Prostate gland (tissue), 2 donors: ENCODE data around the gene FNDC3B. TPM values are rescaled to one million over a fixed set of nuclear protein-coding genes. Genes with fewer than 3 reads are reported as not detected.

Experiments
- DNase-seq: peaks from one replicate; pipeline ENCODE4 v3.0.0-alpha.2; 2019; ENCODE audit warnings: low spot score
- H3K27ac ChIP-seq, 2 donors: fragments of 200-600 bp; sonication (generic); 2 replicates each; pipeline ENCODE4 v1.5.1; 2017 to 2019
- H3K27me3 ChIP-seq: fragments of 200-600 bp; sonication (generic); replicated peaks from 2 replicates; pipeline ENCODE4 v1.5.1; 2019; ENCODE audit not compliant: insufficient read depth
- H3K36me3 ChIP-seq, 2 donors: fragments of 200-600 bp; sonication (generic); 1 replicate in 1 of 2; 2 replicates in 1 of 2; pipeline versions ENCODE4 v1.5.1 to v1.8.1; 2017 to 2019
- H3K4me1 ChIP-seq: fragments of 200-600 bp; sonication (generic); replicated peaks from 2 replicates; pipeline ENCODE4 v1.5.1; 2019
- H3K4me3 ChIP-seq, 2 donors: fragments of 200-600 bp; sonication (generic); 2 replicates each; pipeline ENCODE4 v1.5.1; 2017 to 2019
- H3K9me3 ChIP-seq: fragments of 200-600 bp; sonication (generic); 2 replicates; pipeline ENCODE4 v1.5.1; 2017
- POLR2A ChIP-seq: fragments of 450-650 bp; IDR thresholded peaks from one replicate; pipeline ENCODE4 v1.6.1; 2016; ENCODE audit warnings: antibody characterized with exemption, mild to moderate bottlenecking
- POLR2AphosphoS5 ChIP-seq: sonication (generic); formaldehyde crosslinking; IDR thresholded peaks from one replicate; pipeline ENCODE4 v1.6.1; 2017; ENCODE audit warnings: antibody characterized with exemption
- WGBS: methylation state at CpG from one replicate; pipeline ENCODE4 v1.1.5; 2018; 5-methylcytosine and 5-hydroxymethylcytosine counted together
- intact Hi-C: fragments of 100-400 bp; cut with DNase I; formaldehyde crosslinking; loops from one replicate; pipeline ENCODE4 v1.14.2; 2022
- total RNA-seq, 2 donors: library from RNA; depleted of rRNA; stranded (reverse); fragments of >200 nt; gene quantifications; one replicate each; pipeline ENCODE4 v1.1.0, GENCODE V29; 2016
- TF ChIP-seq, protein P1 (sequence below), 4 experiments: fragments of 200-600 bp in 2 of 4; fragments of 450-650 bp in 2 of 4; sonication (generic) in 2 of 4; IDR thresholded peaks; 1 replicate in 3 of 4; 2 replicates in 1 of 4; pipeline ENCODE4 v1.5.1; 2016 to 2019; ENCODE audit warnings: antibody characterized with exemption in 4 of 4, mild to moderate bottlenecking in 2 of 4, moderate library complexity in 2 of 4

The FNDC3B gene
- total RNA-seq, 2 donors from 2014 or later = 35.9 to 62.4 TPM

DNA sequence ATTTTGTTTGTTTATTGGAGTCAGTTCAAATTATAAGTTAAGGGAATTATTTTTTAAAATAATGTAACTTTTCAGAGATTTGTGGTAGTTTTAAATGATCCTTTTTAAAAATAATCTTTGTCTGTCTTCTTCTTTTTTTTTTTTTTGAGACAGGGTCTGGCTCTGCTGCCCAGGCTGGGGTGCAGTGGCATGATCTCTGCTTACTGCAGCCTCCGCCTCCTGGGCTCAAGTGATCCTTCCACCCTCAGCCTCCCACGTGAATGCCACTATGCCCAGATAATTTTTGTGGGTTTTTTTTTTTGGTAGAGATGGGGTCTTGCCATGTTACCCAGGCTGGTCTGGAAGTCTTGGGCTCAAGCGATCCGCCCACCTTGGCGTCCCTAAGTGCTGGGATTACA is 12.6 kb downstream of the FNDC3B start:
- WGBS = 96% methylated on average over 5 of the region's 5 CpGs
- intact Hi-C loops = no loop called here
- Histone ChIP-seq H3K27ac (no peak overlapping the region), H3K4me1 (no peaks in the 10 kb centered on the region), H3K4me3 (no peak overlapping the region), H3K36me3 (no peaks in the 10 kb centered on the region), H3K9me3 (no peaks in the 10 kb centered on the region), H3K27me3 (no peaks in the 10 kb centered on the region)
- TF ChIP-seq, protein P1, sequence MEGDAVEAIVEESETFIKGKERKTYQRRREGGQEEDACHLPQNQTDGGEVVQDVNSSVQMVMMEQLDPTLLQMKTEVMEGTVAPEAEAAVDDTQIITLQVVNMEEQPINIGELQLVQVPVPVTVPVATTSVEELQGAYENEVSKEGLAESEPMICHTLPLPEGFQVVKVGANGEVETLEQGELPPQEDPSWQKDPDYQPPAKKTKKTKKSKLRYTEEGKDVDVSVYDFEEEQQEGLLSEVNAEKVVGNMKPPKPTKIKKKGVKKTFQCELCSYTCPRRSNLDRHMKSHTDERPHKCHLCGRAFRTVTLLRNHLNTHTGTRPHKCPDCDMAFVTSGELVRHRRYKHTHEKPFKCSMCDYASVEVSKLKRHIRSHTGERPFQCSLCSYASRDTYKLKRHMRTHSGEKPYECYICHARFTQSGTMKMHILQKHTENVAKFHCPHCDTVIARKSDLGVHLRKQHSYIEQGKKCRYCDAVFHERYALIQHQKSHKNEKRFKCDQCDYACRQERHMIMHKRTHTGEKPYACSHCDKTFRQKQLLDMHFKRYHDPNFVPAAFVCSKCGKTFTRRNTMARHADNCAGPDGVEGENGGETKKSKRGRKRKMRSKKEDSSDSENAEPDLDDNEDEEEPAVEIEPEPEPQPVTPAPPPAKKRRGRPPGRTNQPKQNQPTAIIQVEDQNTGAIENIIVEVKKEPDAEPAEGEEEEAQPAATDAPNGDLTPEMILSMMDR (IDR thresholded peaks at IDR 0.05) = no peak
- no peak for TF ChIP-seq POLR2A
- TF ChIP-seq POLR2AphosphoS5 = no peak
- DNase-seq = no peak

DNA sequence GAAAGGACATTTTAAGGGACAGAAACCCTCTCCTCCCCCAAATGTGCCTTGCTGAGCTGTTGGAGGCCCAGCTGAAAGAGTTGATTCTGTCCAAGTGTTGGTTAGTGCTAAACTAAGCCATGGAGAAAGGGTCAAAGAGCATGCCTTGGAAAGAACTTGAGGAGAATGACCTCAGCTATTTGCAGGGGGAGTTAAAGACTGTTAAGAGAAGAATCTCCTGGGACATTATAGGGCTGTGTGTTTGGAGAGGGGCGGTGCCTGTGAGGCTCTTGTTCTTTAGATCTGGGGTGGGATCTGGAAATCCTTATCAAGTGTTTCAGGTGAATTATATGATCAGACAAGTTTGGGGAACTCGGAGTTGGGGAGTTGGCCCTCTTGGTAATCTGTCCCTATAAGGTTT is 13.0 kb downstream of the FNDC3B start:
- WGBS = 74% methylated on average over 2 of the region's 2 CpGs
- Histone ChIP-seq H3K9me3 (no peaks in the 10 kb centered on the region), H3K36me3 (no peaks in the 10 kb centered on the region), H3K27ac (no peak overlapping the region), H3K4me1 (no peaks in the 10 kb centered on the region), H3K4me3 (no peak overlapping the region), H3K27me3 (no peaks in the 10 kb centered on the region)
- no peak for DNase-seq
- intact Hi-C loops = no loop called here
- TF ChIP-seq, protein P1 (IDR thresholded peaks at IDR 0.05) = no peak
- no peak for TF ChIP-seq POLR2AphosphoS5
- TF ChIP-seq POLR2A = no peak

DNA sequence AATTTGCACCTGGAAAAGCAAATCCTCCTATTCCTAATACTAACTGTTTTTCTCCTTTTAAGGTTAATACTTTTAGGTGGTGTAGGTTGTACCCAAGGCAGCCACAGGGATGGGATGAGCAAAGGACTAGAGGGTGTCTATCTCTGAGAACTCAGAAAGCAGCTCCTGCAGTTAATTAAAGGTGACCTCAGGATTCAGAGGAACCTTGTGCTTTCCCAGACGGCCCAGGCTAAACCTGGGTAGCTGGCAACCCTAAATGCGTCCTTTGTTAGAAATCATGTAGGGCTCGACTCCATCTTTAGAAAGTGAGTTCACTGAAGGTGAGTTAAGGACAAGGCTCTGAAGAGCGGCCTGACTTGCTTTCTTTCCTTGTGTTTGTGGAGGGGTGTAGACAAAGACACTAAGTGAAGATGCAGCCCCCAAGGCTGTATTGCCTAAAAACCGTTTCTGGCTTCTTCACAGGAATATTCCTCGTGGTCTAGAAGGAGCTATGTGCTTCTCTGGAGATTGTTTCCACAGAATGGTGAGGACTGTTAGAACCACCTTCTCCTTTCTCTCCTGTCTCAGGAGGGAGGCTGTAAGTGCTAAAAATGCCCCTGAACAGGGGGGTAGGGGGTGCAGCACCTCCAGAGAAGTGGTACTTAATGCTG is 14.9 kb downstream of the FNDC3B start:
- WGBS = 79% methylated on average over 6 of the region's 6 CpGs
- no peaks in the 10 kb centered on the region for H3K36me3 ChIP-seq
- DNase-seq = no peak
- no peaks in the 10 kb centered on the region for H3K9me3 ChIP-seq
- H3K4me3 ChIP-seq = no peak overlapping the region
- H3K27me3 ChIP-seq = no peaks in the 10 kb centered on the region
- no peaks in the 10 kb centered on the region for H3K4me1 ChIP-seq
- intact Hi-C loops = no loop called here
- TF ChIP-seq, protein P1 (IDR thresholded peaks at IDR 0.05) = no peak
- no peak for TF ChIP-seq POLR2A
- H3K27ac ChIP-seq = no peak overlapping the region

DNA sequence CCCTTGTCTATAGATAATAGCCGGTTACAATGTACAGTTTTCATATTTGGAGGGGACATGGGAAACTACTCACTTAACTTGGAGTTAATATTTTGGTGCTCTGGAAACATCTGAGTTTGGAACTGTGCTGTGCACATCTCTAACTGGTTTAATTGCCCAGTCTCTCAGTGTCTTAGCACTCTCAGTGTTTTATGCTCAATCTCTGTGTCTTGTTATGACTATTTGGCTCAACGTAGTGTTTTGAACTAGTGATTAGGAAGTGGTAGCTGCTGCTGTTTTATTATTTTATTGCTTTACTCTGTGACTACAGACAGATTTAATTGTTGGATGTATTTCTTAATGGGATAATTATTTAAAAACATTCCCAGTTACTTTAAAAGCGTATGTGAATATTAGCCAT is 17.0 kb downstream of the FNDC3B start:
- Histone ChIP-seq H3K36me3 (no peaks in the 10 kb centered on the region), H3K27ac (no peak overlapping the region), H3K27me3 (no peaks in the 10 kb centered on the region), H3K4me3 (no peak overlapping the region), H3K4me1 (no peaks in the 10 kb centered on the region), H3K9me3 (no peaks in the 10 kb centered on the region)
- intact Hi-C loops = no loop called here
- no peak for TF ChIP-seq POLR2AphosphoS5
- no peak for DNase-seq
- WGBS = 54% methylated on average over 3 of the region's 3 CpGs

DNA sequence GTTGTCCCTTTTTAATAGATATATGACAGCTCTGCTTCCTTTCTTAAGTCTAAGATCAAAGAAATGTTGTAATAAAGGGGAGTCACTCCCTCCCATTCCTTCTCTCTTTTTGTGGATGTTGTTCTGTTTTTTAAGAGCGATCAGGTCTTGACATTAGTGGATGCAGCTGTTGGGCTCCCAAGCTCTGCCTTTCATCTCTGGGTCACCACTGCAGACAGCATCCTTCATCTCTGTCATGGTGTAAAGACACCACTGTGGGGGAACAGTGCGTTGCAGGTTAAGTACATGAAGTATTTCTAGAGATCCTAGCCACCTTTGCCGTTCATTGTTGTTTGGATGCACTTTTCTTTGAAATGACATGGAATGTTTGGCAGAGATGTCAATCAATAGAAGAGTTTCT is 17.7 kb downstream of the FNDC3B start:
- intact Hi-C loops = no loop called here
- Histone ChIP-seq H3K4me3 (no peak overlapping the region), H3K36me3 (no peaks in the 10 kb centered on the region), H3K27ac (no peak overlapping the region), H3K4me1 (no peaks in the 10 kb centered on the region), H3K27me3 (no peaks in the 10 kb centered on the region), H3K9me3 (no peaks in the 10 kb centered on the region)
- no peak for DNase-seq
- WGBS = 32% methylated on average over 3 of the region's 3 CpGs
- TF ChIP-seq POLR2AphosphoS5 = no peak
- TF ChIP-seq POLR2A = no peak
- TF ChIP-seq, protein P1 (IDR thresholded peaks at IDR 0.05) = no peak
